ENCODE data around the gene MED12L.

Gene MED12L

DNA sequence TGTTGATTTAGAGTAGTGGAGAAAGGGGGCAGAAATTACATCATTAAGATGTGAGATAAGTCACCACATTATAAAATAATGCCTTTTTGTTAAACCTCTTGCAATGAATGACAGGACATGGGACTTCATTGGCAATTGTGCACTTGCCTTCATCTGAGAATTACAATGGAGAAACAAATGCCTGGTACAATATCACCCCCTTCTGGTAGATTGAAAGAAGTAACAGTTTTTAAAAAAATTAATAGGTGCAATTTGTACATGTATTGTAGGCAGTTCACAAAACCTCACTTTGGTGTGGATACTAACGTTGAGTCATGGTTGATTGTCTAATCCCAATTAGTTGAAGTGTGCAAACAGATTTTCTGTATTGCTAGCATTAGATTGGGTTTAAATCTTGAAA is 197.5 kb downstream of the MED12L start:
- TF ChIP-seq POLR2A (IDR thresholded peaks at IDR 0.05; ENCODE audit: extremely low read depth, insufficient read length) (no peak), CTCF (IDR thresholded peaks at IDR 0.05; ENCODE audit: low read depth, low read length) (peak; percentile 13), MYC (IDR thresholded peaks at IDR 0.05; ENCODE audit: low read depth, low read length) (no peak), MAX (IDR thresholded peaks at IDR 0.05; ENCODE audit: low read depth, low read length) (no peak)
- no peak overlapping the region for H3K4me3 ChIP-seq (ENCODE audit: low read depth, low read length)
- peak; percentile 74 for DNase-seq (ENCODE audit: low read depth)

DNA sequence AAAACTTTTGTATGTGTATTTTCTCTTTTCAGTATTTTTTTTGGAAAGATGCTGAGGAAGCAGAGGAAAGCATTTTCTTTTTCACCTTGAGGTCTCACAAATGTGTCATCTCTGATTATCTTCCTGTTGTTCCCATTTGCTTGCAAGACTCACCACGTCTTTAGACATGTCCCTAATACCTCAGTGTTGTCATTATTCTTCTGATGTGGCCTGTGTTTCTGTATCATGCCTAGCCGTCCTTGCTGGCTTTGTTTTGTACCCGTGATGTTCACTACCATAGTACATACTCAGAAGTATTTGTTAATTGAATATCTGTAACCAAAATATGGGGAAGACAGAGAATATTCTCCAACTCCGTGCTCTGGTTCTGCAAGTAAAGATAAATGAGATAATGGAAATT is 197.9 kb downstream of the MED12L start:
- TF ChIP-seq MAX (IDR thresholded peaks at IDR 0.05; ENCODE audit: low read depth, low read length) (no peak), CTCF (IDR thresholded peaks at IDR 0.05; ENCODE audit: low read depth, low read length) (no peak), MYC (IDR thresholded peaks at IDR 0.05; ENCODE audit: low read depth, low read length) (no peak), POLR2A (IDR thresholded peaks at IDR 0.05; ENCODE audit: extremely low read depth, insufficient read length) (no peak)
- DNase-seq (ENCODE audit: low read depth), result no peak
- H3K4me3 ChIP-seq (ENCODE audit: low read depth, low read length), result no peak overlapping the region

DNA sequence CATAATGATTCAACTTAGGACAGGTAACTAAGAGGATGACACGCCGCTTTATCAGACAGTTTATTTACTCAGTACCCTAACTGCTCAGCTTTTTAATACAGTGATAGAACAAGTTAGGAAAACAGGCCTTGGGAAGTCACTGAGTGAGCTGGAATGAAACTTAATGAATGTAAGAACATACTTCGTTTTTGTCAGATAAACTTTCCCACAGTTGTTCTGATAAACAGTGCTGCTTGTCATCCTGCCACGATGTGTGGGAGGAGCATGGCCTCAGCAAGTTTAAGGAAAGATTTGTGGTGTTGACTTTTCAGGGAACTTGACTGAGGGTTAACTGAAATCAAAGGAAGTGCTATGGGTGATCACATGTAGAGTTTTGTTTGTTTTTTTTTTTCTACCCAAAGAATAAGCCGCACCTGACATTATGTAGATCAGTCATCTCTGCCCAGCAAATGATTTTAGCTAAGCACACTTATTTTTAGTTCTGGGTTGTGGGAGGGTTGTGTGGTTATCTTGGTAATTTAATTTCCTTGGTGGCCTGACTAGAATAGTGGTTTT is 198.5 kb downstream of the MED12L start:
- no peak overlapping the region for H3K4me3 ChIP-seq (ENCODE audit: low read depth, low read length)
- TF ChIP-seq MYC (IDR thresholded peaks at IDR 0.05; ENCODE audit: low read depth, low read length), result no peak
- TF ChIP-seq POLR2A (IDR thresholded peaks at IDR 0.05; ENCODE audit: extremely low read depth, insufficient read length), result no peak
- TF ChIP-seq CTCF (IDR thresholded peaks at IDR 0.05; ENCODE audit: low read depth, low read length), result no peak
- TF ChIP-seq MAX (IDR thresholded peaks at IDR 0.05; ENCODE audit: low read depth, low read length), result no peak
- peak; percentile 20 for DNase-seq (ENCODE audit: low read depth)

- H3K4me3 ChIP-seq (ENCODE audit: low read depth, low read length), result no peak overlapping the region
- TF ChIP-seq MYC (IDR thresholded peaks at IDR 0.05; ENCODE audit: low read depth, low read length) (no peak), MAX (IDR thresholded peaks at IDR 0.05; ENCODE audit: low read depth, low read length) (no peak), CTCF (IDR thresholded peaks at IDR 0.05; ENCODE audit: low read depth, low read length) (no peak)
- DNase-seq (ENCODE audit: low read depth), result no peak
These were observed 200.5 kb downstream of the MED12L start for GRCh38 chr3:151285940-151286339.

- TF ChIP-seq POLR2A (IDR thresholded peaks at IDR 0.05; ENCODE audit: extremely low read depth, insufficient read length), result no peak
- TF ChIP-seq MAX (IDR thresholded peaks at IDR 0.05; ENCODE audit: low read depth, low read length), result no peak
- no peak for TF ChIP-seq CTCF (IDR thresholded peaks at IDR 0.05; ENCODE audit: low read depth, low read length)
- no peak for TF ChIP-seq MYC (IDR thresholded peaks at IDR 0.05; ENCODE audit: low read depth, low read length)
- DNase-seq (ENCODE audit: low read depth), result no peak
- H3K4me3 ChIP-seq (ENCODE audit: low read depth, low read length), result no peak overlapping the region
These were observed 204.0 kb downstream of the MED12L start for GRCh38 chr3:151289445-151289844.

Measured in NB4 (cell line).